Measurements from ENCODE around the gene TEX10.
A peak's percentile ranks its signal among the peaks of the same experiment; 100 is the strongest.
"Not testable (repeated sequence)": the region's sequence is repeated elsewhere in the genome, so short reads cannot be mapped to it uniquely, and the experiment has no call there.

Gene TEX10

DNA sequence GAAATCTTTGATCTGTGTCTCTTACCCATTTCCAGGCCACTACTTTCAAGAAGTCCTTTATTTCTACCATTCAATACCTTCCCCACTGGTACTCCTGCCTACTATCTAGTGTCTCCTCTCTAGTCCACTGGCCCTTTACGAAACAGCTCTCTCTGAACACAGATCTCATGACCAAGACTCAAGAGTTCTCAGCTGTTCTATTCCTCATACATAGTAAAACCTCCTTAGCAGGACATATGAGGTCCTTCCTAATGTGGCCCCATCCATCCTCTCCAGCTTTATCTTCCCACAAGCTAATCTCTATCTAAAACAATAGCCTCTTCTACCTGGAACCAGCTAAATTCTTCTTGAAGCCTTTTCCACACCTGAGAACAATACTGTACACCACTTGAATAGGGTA lies 2.6 kb downstream of the TEX10 start:
- no peak for DNase-seq

DNA sequence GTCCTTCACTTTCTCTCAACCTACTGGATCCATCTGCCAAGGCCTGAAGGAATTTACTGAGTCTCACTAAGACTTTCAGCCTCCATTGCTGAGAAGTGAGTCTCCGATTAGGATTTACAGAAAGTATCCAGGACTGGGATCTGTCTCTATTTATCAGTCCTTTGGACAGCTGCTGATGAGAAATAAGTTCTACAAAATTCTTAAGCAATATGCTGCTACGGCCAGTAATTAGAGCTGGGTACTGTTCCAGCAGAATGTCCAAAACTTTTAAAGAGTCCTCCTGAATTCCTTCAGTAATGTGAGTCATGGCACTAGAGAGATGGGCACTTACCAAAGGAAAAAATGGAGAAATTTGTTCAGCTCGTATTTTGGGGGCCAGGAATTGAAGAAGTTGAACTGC lies 5.9 kb downstream of the TEX10 start:
- DNase-seq: no peak

DNA sequence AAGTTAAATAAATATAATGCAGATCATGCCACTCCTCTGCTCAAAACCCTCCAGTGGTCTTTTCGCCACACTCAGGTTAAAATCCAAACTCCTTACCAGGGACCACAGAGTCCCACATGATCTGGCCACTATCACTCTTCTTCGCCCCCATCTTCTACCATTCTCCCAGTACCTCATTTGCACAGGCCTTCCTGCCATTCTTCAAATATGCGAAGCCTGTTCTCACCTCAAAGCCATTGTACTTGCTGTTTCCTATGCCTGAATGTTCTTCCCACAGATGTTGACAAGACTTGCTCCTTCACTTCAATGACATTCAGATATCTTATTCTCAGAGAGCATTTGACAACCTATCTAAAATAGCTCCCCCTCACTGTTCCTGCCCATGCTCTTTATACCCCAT lies 10.9 kb downstream of the TEX10 start:
- DNase-seq: no peak

DNA sequence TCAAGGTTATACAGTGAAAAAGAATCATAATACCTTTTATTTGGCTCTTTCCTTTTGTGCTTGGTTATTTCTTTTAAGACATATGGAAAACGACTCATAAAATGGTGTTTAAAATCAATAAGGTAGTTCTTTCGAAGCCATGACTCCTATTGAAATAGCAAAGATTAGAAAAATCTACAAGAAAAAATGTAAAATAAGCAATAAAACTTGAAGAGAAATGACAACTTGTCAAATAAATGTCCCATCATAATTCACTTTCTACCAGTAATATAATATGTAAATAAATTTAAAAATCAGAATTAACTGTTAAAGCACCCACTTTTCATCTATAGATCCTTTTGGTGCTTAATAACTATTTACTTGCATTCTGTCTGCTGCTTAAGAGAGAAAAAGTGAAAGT lies 12.5 kb downstream of the TEX10 start:
- DNase-seq: no peak

DNA sequence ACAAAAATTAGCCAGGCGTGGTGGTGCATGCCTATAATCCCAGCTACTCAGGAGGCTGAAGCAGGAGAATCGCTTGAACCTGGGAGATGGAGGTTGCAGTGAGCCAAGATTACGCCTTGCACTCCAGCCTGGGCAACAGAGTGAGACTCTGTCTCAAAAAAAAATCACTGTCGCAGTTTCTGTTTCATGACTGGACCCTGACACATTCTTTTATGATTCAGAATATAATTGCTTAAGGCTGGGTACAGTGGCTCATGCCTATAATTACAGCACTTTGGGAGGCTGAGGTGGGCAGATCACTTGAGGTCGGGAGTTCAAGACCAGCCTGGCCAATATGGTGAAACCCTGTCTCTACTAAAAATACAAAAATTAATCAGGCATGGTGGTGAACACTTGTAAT lies 14.0 kb downstream of the TEX10 start:
- not testable (repeated sequence) for DNase-seq

DNA sequence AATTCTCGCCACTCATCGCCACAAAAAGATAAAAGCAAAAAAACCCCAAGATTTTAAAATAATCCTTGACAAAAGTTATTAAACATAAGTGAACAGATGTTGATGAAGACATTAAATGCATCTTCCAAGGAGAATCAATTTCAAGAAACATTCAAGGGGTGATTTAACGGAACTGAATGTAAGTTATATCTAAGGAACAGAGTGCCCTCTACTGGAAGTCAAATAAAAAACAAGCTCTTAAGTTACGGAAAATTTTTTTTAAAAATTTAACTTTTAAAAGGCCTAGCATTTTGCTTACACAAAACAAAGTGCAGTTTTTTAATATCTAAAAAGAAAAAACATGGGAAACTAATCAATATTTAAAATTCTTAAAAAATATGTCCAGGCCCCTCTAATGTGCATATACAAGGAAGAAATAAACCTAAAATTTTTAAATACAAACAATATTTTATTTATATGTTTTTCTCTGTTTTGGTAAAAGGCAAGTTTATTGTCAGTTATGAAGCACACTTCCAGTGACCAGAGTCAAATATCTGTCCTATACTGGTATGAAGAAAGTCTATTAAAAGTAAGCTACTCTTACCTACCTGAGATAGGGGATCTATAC lies 28.0 kb downstream of the TEX10 start:
- no peak for DNase-seq

DNA sequence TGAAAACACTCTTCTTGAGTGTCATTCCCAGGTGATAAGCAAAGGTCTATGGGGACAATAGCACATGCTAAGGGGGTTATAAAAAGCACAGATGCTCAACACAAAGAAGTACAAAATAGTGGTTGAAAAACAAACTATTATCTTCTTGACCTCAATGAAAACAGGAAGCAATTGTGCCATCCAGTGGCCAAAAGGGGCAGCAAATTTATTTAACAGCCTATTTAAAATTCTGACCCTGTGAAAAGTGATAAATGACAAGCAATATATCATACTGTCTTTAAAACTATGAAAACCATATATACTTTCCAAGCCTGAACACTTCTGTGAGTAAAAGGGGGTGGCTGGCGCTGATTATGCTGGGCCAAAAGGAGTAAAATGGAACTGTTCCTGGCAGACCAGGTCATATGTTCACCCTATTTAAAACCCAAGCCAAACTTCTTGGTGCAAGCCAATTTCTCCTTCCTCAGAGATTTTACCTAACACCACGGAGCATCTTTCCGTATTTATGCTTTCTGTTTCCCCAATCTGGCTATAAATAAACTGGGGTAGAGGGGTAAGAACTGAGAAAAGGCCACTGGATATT lies 29.7 kb downstream of the TEX10 start:
- DNase-seq: peak in 11 of 51 donors; percentile 4 to 51 (median 29)

DNA sequence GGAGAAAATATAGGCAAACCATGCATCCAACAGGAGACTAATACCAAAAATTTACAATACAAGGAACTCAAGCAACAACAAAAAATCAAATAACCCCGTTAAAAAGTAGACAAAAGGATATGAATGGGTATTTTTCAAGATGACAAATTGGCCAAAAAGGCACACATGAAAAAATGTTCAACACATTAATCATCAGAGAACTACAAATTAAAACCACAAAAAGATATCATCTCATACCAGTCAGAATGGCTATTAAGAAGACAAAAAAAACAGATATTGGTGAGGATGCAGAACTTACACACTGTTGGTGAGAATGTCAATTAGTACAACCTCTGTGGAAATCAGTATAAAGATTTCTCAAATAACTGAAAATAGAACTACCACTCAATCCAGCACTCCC lies 35.0 kb downstream of the TEX10 start:
- DNase-seq: no peak

DNA sequence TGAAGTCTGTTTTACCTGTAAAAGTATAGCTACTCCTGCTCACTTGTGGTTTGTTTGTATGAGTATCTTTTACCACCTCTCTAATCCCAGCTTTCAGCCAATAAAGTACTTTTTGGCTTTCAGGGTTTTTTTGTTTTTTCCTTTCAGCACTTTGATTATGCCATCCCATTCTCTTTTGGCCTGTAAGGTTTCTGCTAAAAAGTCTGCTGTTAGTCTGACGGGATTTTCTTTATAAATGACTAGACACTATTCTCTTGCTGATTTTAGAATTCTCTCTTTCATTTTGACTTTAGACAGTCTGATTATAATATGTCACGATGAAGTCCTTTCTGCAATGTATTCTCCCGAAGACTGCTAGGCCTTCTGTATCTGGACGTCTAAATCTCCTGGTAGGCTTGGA lies 37.2 kb downstream of the TEX10 start:
- no peak for DNase-seq

DNA sequence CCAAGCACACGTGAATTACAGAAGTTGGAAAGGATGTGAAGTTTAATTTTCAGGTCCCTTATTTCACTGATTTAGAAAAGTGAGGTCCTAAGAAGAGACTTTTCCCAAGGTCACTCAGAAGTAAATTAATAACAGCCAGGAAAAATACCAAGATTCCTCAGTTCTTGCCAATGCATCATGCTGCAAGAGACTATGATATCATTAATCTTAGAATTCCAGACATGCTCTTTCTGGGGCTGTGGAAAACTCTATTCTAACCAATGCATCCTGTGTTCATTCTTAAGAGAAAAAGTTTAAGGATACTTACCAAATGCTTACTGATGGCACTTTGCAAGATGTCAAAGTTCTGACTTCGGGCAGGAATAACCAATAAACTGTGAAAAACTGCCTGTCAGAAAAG lies 42.8 kb downstream of the TEX10 start:
- DNase-seq: no peak

DNA sequence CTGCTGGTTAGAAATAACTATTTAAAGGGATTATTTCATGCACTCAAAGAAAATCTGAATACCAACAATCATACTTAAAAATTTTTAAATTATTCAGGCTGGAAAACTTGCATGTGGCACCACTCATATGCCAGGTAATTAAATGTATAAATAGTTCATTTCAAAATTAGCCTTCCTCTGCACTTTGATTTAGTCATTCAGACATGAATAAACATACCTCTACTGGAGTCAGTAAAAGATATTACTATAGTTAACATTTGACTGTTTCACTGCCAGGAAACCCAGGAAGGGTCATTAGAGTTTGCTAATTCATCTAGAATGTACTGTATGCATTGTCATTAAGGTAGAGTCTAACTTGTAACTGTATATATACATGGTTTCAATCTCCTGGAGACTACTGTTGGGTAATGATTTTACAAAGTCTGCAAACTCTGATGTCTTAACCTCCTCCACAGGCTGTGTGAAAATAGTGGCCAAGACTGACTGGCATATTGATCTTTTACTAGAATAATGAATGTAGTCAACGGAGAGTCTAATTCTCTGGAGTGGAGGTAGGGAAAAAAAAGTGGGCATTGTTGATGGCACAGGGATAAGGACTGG lies 43.7 kb downstream of the TEX10 start:
- DNase-seq: no peak

DNA sequence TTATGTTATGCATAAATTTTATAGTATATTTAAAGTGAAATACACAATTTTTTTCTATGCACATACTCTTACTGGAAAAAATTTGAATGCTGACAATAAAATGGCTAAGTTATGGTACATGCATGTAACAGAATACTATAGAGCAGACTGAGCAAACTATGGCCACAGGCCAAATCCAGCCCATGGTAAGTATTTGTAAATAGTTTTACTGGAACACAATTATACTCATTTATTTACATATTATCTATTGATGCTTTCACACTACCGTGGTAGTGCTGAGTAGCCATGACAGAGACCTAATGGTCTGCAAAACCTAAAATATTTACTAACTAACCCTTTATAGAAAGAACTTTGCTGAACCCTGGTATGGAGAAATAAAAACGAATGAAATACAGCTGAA lies 45.7 kb downstream of the TEX10 start:
- DNase-seq: no peak

DNA sequence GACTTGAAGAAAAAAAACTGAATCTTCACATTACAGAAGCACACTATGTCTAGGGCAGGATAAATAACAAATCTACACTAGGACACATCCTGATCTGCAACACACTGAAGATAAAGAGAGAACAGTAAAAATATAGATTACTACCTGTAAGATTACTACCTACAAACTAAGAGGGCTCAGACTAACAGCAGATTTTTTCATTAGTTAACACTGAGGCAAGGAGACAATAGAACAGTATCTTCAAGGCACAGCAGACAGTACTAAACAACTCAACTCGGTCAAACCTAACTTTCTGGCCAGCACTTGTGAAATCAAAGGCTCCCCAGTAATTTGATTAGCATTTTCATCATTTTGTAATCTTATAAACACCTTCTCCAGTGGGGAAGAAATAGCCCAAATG lies 46.5 kb downstream of the TEX10 start:
- no peak for DNase-seq

DNA sequence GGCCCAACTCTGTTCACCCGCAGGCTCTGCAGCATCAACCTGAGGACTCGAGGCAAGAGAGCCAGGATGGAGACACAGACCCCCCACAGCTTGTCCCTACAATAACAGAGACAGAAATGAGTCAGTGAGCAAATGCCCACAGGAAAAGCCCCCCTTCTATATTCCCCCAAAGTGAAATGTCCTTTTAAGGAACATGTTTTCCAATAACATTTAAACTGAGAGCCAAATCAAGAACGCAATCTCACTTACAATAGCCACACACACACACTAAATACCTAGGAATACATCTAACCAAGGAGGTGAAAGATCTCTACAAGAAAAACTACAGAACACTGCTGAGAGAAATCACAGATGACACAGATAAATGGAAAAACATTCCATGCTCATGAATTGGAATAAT lies 49.0 kb downstream of the TEX10 start:
- DNase-seq: no peak

DNA sequence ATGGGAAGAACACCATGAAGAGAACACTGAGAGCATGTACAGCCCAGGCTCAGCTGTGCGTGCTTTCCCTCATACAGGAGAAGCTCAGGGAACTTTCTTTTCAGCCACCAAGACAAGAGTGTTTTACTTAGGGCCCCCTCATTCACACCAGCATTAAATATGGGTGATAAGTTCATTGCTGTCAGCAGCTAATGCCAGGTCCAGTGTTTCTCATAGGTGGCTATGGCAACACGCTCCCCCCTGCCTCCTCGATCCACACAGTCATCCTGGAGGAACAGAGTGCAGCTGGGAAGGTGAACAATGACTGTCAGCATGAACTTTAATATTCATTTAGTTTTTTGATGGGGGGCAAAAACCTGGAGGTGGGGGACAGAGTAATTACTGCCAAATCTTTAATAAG lies 54.4 kb downstream of the TEX10 start:
- no peak for DNase-seq

DNA sequence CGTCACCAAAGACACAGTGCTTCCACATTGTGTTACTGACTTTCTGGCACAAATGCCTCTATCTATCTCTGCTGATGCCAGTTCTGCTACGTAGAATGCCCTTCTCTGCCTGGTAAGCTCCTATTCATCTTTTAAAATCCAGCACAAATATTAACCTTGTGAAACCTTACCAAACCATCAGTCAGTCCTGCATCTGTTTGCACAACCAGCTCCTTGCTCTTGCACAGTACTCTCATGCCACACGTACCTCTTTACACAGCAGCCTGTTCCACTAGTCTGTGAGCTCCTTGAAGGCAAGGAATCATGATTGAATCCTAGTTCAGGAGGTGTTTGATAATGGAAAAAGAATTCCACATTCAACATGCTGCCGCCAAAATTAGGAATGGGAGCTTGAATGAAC lies 56.3 kb downstream of the TEX10 start:
- DNase-seq: no peak

DNA sequence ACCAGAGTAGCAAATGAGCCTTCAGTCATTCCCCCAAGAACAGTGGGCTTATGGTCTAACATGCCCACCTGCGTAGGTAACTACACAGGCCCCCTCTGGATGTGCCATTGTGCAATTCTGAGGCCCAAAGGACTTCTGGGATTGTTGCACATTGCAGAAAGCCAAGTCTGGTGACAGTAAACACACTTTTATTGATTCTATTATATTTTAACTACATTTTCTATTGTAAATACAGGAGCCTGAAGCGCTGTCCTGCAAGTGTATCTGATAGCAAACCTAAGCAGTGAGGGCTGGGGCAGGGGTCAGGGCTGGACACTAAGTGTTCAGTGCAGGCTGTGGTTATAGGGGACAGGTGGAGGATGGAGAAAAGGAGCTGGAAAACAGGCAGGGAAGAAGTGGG lies 57.5 kb downstream of the TEX10 start:
- DNase-seq: no peak

DNA sequence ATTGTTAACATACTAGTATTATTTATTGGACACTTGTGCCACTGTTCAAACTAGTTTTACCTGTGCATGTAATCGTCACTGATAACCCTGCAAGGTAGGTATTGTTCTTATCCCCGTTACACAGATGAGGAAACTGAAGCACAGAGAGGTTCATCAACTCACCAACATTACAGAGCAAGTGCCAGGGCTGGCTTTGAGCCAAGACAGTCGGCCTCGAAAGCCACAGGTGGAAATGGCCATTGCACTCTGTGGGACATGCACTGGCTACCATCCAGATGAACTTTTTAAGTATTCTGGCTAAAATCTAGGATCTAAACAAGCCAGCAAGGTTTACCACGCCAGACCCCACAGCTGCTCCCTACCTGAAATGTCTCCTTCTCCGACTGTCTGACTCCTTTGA lies 57.9 kb downstream of the TEX10 start:
- no peak for DNase-seq

DNA sequence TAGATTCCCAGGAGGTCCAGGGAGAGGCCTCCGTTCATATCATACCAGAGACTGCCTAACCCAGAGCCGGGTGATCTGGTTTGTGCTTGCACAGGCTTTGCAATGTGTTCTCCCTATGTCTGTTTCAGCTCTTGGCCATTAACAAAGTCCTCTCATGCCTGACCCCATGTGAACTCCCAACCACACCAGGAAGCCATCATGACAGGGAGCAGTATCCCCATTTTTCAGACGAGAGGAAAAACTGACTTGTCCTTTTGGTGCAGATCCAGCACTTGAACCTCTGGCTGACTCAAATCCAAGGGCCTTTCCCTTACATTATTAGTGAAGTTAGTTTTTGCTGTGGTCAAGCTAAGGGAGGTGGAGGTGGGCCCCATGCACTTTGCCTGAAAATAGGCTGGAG lies 58.4 kb downstream of the TEX10 start:
- no peak for DNase-seq

DNA sequence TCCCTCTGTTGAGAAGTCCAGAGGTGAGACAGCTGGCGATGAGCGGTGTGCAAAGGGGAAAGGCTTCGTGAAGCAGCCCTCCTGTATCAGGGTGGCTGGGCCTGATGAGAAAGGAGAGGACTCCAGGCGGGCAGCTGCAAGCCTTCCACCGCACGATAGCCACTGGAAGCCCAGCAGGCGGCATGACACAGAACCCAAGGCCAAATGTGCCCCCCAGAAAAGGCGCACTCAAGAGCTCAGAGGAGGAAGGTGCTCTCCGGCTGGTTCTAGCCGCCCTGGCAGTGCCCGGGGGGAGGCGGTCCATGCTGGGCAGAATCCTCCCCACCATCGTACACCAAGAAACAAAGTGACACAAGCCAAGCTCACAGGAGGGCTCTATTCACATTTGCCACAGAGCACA lies 60.3 kb downstream of the TEX10 start:
- no peak for DNase-seq

DNA sequence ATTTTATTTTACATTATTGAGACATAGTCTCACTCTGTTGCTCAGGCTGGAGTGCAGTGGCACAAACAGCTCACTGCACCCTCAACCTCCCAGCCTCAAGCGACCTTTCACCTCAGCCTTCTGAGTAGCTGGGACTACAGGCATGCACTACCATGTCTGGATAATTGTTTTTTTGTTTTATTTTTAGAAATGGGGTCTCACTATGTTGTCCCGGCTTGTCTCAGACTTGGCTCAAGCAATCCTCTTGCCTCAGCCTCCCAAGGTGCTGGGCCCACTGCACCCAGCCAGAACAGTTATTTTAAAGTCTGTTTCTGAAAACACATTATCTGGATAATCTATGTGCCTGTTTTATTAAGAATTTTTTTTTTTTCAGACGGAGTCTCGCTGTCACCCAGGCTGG lies 62.0 kb downstream of the TEX10 start:
- DNase-seq: no peak

DNA sequence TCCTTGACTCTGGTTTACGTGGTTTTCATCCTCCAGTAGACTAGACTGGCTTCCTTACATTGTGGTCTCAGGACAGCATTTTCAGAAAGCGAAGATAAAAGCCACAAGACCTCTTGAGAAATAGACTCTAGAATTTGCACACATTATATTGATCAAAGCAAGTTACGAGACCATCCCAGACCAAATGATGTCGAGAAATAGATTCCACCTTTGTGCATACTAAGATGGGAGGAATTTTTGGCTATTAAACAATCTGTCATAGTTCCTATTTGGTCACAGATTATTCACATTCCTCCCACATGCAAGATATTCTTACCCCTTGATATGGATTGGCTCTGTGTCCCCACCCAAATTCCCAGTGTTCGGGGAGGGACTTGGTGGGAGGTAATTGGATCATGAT lies 65.6 kb downstream of the TEX10 start:
- no peak for DNase-seq

DNA sequence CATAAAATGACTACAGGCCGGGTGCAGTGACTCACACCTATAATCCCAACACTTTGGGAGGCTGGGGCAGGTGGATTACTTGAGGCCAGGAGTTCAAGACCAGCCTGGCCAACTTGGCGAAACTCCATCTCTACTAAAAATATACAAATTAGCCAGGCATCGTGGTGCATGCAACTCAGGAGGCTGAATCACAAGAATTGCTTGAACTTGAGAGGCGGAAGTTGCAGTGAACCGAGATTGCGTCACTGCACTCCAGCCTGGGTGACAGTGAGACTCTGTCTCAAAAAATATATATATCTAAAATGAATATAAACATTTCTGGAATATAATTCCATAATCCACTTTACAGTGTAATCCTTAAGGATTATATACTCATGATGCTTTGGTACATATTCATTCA lies 66.5 kb downstream of the TEX10 start:
- DNase-seq: no peak

DNA sequence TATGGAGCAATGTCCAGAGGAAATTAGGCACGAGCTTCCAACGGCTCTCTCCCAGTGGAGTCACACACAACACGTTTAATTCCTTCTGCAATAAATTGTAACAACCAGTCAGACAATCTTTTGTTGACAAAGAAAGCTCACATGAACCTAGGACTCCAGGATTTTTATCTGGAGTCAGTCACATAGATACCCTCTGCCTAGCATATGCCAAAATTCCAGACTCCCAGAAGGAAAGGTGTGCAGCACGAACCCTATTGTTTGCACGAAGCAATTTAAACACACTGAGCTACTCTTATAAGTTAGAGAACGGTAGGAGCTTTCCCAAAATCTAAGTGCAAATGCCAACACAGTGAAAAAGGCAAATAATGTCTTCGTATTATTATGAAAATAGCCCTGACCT lies 67.1 kb downstream of the TEX10 start:
- no peak for DNase-seq
